NCI-H2107 treated with DMSO at 0.1 percent for 48 hours (cell line): ENCODE results near the gene CEMIP2.
"Not testable (repeated sequence)": the region's sequence is repeated elsewhere in the genome, so short reads cannot be mapped to it uniquely, and the experiment has no call there.

Experiments used
- DNase-seq: peaks from one replicate; lab custom pipeline; 2025; ENCODE audit not compliant: unreplicated experiment; lab: John Stamatoyannopoulos, UW

Gene CEMIP2

GRCh38 chr9:71680189-71680980, 87.9 kb downstream of the CEMIP2 start:
- no peak for DNase-seq

DNA sequence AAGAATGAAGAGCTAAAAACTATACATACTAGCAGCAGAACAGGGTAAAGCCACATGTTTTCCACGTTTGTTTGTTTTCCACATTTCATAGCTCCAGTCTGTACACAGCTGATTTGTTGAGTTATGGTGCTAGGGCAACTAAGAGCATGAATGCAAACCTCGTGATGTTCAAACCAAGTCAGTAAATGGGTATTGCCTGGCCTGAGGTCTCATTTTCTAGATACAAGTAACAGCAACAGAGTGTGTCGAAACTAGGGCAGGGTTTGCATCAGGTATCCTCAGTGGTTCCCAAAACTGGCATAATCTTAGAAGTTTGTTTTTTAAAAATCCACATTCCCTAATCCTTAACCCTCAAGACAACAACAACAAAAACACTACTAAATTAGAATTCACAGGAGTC, 89.3 kb downstream of the CEMIP2 start:
- DNase-seq, result no peak

DNA sequence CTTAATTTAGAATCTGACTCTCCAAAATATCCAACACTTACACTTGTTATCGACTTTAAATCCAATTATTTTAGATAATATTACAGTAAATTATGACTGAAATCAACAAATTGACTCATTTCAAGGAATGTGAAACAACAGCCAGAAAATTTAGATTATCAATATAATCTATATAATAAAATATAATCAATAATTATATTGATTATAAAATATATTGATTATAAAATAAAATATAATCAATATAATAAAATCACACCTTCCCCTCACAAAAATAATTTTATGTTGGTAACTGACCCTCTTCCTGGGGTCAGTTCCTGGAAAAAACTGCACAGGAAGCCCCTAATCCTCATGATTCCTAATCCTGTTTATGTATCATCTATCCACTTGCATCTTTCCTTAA, 91.1 kb downstream of the CEMIP2 start:
- DNase-seq, result no peak

DNA sequence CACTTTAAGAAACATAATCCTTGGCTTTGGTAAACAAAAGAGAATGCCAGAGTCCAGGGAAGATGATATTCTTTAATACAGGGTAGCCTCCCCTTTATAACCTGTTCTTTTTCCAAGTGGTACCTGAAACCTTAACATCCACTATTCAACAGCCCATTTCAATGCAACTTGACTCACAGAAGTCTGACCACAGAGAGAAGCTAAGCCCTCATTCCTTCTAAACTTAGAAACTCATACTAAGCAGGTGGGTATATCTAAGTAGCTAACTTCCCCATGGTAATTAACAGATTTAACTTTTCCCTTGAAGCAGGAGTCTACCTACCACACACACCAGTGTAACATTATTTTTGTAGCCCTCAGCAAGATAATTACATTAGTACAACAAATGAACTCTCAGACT, 91.9 kb downstream of the CEMIP2 start:
- no peak for DNase-seq

DNA sequence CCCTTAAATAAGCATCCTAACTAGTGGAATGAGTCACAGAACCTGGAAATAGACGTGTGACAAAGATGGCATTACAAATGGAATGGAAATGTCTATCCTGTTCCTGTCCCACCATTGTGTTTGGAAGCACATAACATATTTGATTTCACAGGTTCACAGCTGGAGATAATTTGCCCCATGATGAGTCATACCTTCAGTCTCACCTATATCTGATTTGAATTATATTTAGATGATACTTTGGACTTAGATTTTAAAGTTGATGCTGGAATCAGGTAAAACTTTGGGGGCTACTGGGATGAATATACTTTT, 92.5 kb downstream of the CEMIP2 start:
- no peak for DNase-seq

DNA sequence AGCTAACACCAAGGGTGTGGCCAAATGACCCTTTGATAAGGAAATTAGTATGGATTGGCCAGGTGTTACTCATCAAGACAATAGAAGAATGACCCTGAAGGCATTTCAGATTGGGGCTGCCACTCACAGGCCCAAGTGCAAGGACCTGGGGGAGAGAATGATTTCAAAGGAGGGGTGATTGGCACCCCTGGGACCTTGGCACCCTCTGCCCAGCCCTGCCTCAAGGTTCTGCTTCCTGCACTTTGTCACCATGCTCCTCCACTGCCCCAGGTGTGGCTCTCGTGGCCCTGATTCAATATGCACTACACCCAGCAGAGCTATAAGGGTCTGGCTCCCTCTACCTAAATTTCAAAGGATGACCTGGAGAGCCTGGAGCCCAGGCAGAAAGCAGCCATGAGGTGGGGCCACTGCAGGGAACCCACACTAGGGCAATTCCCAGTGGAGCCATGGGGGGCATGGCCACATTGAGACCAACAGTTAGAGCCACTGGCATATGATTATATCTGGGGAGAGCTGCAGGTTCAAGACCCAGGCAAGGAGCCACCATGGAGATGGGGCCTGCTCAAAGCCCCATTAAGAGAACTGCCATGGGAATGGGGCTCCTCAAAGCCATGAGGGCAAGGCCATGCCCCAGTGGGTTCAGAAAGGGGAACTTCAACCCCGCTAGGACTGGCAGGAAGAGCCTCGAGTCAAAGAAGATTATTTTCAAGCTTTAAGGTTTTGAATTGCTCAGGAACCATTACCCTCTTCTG, 93.0 kb downstream of the CEMIP2 start:
- DNase-seq, result no peak

GRCh38 chr9:71672573-71672972, 95.7 kb downstream of the CEMIP2 start:
- no peak for DNase-seq

DNA sequence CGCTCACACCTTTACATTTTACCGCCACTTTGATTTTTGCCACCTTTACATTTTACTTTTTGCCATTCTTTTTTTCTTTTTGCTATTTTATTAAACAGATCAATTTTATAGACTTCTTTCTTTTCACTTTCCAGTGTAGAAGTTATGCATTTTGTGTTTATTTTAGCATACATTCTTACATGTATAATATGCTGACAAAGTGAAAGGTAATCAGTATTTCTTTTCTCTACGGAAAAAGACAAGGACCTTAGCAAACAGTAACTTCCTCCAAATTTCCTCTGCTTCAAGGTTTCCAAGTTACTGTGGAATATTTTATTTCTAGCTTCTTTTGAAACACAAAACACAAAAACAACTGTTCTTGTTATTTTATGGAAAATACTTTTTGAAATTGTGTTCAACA, 97.0 kb downstream of the CEMIP2 start:
- no peak for DNase-seq

DNA sequence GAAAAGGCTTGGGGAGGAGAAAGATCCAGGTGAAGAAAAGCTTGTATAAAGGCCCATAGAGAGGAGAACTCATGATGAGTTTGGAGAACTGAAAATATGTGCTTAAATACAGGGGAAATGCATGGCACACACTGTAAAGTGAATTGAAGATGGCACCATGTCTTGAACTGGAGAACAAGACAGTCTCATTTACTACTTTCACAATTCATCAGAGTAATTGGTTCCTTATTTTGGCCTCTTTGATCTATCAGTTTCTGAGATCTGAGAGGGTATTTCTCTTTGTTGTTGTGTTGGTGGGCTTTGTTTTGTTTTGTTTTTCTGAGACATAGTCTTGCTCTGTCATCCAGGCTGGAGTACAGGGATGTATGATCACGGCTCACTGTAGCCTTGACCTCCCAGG, 98.2 kb downstream of the CEMIP2 start:
- no peak for DNase-seq

DNA sequence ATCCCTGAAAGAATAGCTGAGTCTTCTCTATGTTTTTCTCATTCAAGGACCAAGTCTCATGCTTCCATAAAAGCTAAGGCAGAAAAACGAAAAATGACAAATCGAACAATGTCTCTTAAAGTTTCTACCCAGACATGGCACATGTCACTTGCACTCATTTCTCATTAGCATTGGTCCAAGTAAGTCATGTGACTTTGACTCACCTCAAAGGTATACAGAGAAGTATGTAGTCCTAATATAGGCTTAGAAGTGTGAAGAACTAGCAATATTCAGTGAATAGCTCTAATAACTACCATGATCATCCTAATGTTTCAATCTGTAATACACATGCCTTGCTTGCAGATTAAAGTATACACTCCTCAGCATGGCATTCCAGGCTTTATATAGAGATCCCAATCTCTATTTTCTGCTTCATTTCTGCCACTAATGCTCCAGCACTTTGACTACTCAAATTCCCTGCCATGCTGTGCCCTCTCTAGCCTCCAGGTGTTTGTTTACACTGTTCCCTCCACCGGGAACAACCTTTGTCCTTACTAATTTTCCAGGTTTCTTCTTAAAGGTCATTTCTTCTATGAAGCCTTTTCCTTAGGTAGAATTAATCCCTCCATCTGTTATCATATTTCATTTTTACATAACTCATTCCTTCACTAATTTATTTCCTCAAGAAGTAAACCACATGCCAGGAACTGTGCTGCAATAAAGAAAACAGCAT, 98.9 kb downstream of the CEMIP2 start:
- DNase-seq, result peak; percentile 37

- no peak for DNase-seq
These were observed 99.6 kb downstream of the CEMIP2 start for GRCh38 chr9:71668717-71669116.

- DNase-seq, result no peak
These were observed 103.1 kb downstream of the CEMIP2 start for GRCh38 chr9:71665247-71665646.

- DNase-seq, result no peak
These were observed 103.7 kb downstream of the CEMIP2 start for GRCh38 chr9:71664566-71664965.

DNA sequence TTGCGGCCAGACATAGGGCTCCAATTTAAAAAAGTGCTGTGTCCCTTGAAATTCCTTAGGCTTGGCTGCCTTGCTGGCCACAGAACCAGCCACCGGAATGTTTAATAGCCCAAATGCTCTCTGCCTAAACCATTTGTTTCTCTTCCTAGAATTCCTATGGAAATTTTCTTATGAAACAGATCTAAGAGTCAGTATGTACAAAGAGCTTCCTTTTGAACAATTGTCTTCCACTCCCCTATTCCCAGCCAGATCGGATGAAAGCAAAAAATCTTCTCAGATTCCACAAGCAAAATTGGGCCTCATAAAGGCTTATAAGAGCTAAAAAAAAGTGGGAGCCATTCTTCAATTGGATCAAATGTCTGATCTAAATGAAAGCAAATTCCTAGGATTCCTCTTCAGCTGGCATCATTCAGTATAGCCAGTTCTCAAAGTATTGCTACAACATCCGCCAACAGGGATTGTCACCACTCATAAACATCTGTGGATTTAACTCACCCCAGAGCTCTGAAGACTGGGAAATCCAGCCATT, 104.3 kb downstream of the CEMIP2 start:
- no peak for DNase-seq

- DNase-seq, result no peak
These were observed 105.1 kb downstream of the CEMIP2 start for GRCh38 chr9:71663216-71663615.

GRCh38 chr9:71662082-71662481, 106.2 kb downstream of the CEMIP2 start:
- no peak for DNase-seq

DNA sequence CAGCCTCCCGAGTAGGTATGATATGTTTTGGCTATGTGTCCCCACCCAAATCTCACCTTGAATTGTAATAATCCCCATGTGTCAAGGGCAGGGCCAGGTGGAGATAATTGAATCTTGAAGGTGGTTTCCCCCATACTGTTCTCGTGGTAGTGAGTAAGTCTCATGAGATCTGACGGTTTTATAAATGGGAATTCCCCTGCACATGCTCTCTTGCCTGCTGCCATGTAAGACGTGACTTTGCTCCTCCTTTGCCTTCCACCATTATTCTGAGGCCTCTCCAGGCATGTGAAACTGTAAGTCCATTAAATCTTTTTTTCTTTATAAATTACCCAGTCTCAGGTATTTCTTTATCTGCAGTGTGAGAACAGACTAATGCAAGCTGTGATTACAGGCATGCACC, 111.0 kb downstream of the CEMIP2 start:
- DNase-seq, result not testable (repeated sequence)

DNA sequence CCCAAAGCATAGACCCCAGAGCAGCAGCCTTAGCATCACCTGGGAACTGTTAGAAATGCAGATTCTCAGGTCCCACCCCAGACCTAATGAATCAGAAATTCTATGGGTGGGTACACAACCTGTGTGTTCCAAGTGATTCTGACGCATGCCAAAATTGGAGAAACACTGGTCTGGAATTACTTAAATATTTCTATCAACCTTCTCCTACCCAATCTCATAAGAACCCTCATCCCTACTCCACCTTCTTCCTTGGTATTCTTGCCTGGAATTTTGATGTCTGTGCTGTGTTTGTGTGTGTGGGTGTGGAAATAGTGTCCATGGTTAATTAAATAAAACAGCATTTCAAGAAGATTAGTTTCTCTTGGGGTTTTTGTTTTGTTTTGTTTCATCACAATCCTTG, 111.8 kb downstream of the CEMIP2 start:
- no peak for DNase-seq

GRCh38 chr9:71655778-71656177, 112.5 kb downstream of the CEMIP2 start:
- no peak for DNase-seq

- DNase-seq, result no peak
These were observed 113.2 kb downstream of the CEMIP2 start for GRCh38 chr9:71655141-71655540.

DNA sequence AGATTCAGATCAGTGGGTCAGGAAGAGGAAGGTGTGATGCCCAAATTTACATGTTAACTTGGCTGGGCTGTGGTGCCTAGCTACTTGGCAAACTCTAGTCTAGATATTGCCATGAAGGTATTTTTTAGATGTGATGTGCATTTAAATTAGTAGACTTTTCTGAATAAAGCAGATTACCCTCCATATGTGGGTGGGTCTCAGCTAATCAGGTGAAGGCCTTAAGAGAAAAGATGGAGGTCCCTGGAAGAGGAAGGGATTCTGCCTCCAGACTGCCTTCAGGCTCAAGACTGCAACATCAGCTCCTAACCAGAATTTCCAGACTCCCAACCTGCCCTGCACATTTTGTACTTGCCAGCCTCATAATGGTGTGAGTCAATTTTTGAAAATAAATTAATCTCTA, 115.8 kb downstream of the CEMIP2 start:
- DNase-seq, result no peak

DNA sequence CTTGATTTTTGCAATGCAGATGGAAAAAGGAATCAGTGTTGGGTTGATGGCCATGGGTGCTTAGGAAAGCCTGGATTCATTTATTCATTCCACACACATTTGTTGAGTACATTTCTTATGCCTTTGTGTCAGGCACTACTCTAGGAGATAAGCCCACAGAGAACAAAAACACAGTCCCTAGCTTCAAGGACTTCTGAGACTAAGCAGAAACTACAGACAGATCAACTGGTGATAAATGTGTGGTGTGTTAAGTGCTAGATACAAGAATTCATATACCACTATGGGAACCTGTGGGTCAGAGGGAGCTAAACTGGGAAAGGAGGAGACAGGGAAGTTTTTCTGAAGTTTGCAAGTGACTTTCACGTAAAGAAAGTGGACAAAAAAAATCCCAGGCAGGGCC, 119.9 kb downstream of the CEMIP2 start:
- no peak for DNase-seq
